ENCODE measurements around the gene ZNF281.

The ZNF281 gene

GRCh38 chr1:200376528-200376927 is 33.3 kb downstream of the ZNF281 start (continued):
- no peak for TF ChIP-seq PRDM4 (tag by site-specific recombination; IDR thresholded peaks at IDR 0.05)
- no peak for TF ChIP-seq IKZF3 (tag by site-specific recombination; IDR thresholded peaks at IDR 0.05)
- TF ChIP-seq KLF7 (tag by site-specific recombination; IDR thresholded peaks at IDR 0.05; ENCODE audit: borderline replicate concordance): no peak
- TF ChIP-seq ZNF37A (tag by site-specific recombination; IDR thresholded peaks at IDR 0.05): no peak
- no peak for TF ChIP-seq ZNF214 (tag by site-specific recombination; IDR thresholded peaks at IDR 0.05; ENCODE audit: borderline replicate concordance)
- no peak for TF ChIP-seq BCL11A (tag by site-specific recombination; IDR thresholded peaks at IDR 0.05; ENCODE audit: low read depth)
- no peak for TF ChIP-seq ELK4 (IDR thresholded peaks at IDR 0.05; ENCODE audit: borderline replicate concordance, low read depth, low read length)
- TF ChIP-seq ZNF658 (tag by site-specific recombination; IDR thresholded peaks at IDR 0.05): no peak
- no peak for TF ChIP-seq ZNF148 (tag by site-specific recombination; IDR thresholded peaks at IDR 0.05; ENCODE audit: borderline replicate concordance)
- peak; percentile 46; the same call in 1 of the 2 replicates for TF ChIP-seq FEZF1 (tag by site-specific recombination; IDR thresholded peaks at IDR 0.05)
- no peak for TF ChIP-seq ZNF677 (tag by site-specific recombination; IDR thresholded peaks at IDR 0.05)
- TF ChIP-seq ZBTB11 (tag by site-specific recombination; conservative IDR thresholded peaks at IDR 0.05; ENCODE audit: low read depth): no peak
- no peak for TF ChIP-seq KLF1 (tag by site-specific recombination; IDR thresholded peaks at IDR 0.05)
- no peak for TF ChIP-seq SP7 (tag by site-specific recombination; IDR thresholded peaks at IDR 0.05)
- TF ChIP-seq ZNF76 (tag by site-specific recombination; IDR thresholded peaks at IDR 0.05; ENCODE audit: borderline replicate concordance, low read depth): no peak
- TF ChIP-seq ZNF311 (tag by site-specific recombination; IDR thresholded peaks at IDR 0.05; ENCODE audit: borderline replicate concordance): no peak
- no peak for TF ChIP-seq ZNF596 (tag by site-specific recombination; IDR thresholded peaks at IDR 0.05)
- no peak for TF ChIP-seq ZNF10 (tag by site-specific recombination; IDR thresholded peaks at IDR 0.05)
- no peak for TF ChIP-seq ZNF302 (tag by site-specific recombination; IDR thresholded peaks at IDR 0.05; ENCODE audit: low read depth)
- TF ChIP-seq ZBTB20 (tag by site-specific recombination; IDR thresholded peaks at IDR 0.05): no peak
- no peak for TF ChIP-seq ZSCAN16 (tag by site-specific recombination; IDR thresholded peaks at IDR 0.05)
- no peak for TF ChIP-seq GLI2 (tag by site-specific recombination; IDR thresholded peaks at IDR 0.05; ENCODE audit: borderline replicate concordance, low read depth)
- peak; percentile 31; the same call in 1 of the 2 replicates for TF ChIP-seq SP3 (tag by site-specific recombination; IDR thresholded peaks at IDR 0.05)
- TF ChIP-seq ZNF521 (tag by site-specific recombination; IDR thresholded peaks at IDR 0.05): no peak
- no peak for TF ChIP-seq ZNF362 (tag by site-specific recombination; IDR thresholded peaks at IDR 0.05)
- TF ChIP-seq ZSCAN4 (tag by site-specific recombination; IDR thresholded peaks at IDR 0.05): no peak
- TF ChIP-seq ZFHX2 (tag by site-specific recombination; conservative IDR thresholded peaks at IDR 0.05): peak; percentile 50
- no peak for TF ChIP-seq ZNF354C (tag by site-specific recombination; IDR thresholded peaks at IDR 0.05; ENCODE audit: borderline replicate concordance, low read depth)
- TF ChIP-seq ZNF175 (tag by site-specific recombination; IDR thresholded peaks at IDR 0.05): no peak
- TF ChIP-seq ZEB2 (tag by site-specific recombination; IDR thresholded peaks at IDR 0.05): no peak
